PC-9 (cell line): ENCODE measurements around the gene PSRC1. TPM values are rescaled to one million over a fixed set of nuclear protein-coding genes. Genes with fewer than 3 reads are reported as not detected.

ENCODE experiments used
- BruUV-seq: library from RNA; stranded (reverse); fragments of 400-500 nt; replicated peaks from 2 replicates; lab custom pipeline; 2021; lab: Mats Ljungman, UMichigan
- CTCF ChIA-PET: fragments of 300-600 bp; sonication (Branson Sonifier 250); formaldehyde crosslinking; loops from one replicate; lab custom pipeline; 2022; ENCODE audit warnings: antibody characterized with exemption; lab: Charles Lee
- POLR2A ChIA-PET: fragments of 300-600 bp; sonication (Branson Sonifier 250); formaldehyde crosslinking; loops from one replicate; lab custom pipeline; 2022; ENCODE audit warnings: antibody characterized with exemption; ENCODE audit not compliant: unreplicated experiment; lab: Charles Lee
- DNase-seq, 2 experiments: peaks; one replicate each; pipeline versions ENCODE4 v3.0.0 to v3.0.0-alpha.2; 2015 to 2022; ENCODE audit warnings: mixed read lengths in 1 of 2
- H2AFZ ChIP-seq: fragments of 200-600 bp; sonication (generic); 2 replicates; pipeline ENCODE4 v1.8.1; 2017; ENCODE audit warnings: antibody characterized with exemption
- H3F3A ChIP-seq: fragments of 200-600 bp; sonication (generic); 2 replicates; pipeline ENCODE4 v1.8.1; 2017; ENCODE audit warnings: antibody characterized with exemption, mild to moderate bottlenecking, low read depth; ENCODE audit not compliant: insufficient read depth
- H3K27ac ChIP-seq: fragments of 200-600 bp; sonication (generic); 2 replicates; pipeline ENCODE4 v1.6.1; 2016; ENCODE audit warnings: mixed run types
- H3K27me3 ChIP-seq: fragments of 200-600 bp; sonication (generic); 2 replicates; pipeline ENCODE4 v1.6.1; 2016; ENCODE audit warnings: low read depth, mixed run types; ENCODE audit not compliant: insufficient read depth
- H3K36me3 ChIP-seq: fragments of 200-600 bp; sonication (generic); 2 replicates; pipeline ENCODE4 v1.6.1; 2016; ENCODE audit warnings: low read depth, mixed run types
- H3K4me1 ChIP-seq: fragments of 200-600 bp; sonication (generic); replicated peaks from 2 replicates; pipeline ENCODE4 v1.6.1; 2016; ENCODE audit warnings: mixed run types; ENCODE audit not compliant: insufficient read depth
- H3K4me2 ChIP-seq: fragments of 200-600 bp; sonication (generic); 2 replicates; pipeline ENCODE4 v1.6.1; 2017; ENCODE audit warnings: mixed run types
- H3K4me3 ChIP-seq: fragments of 200-600 bp; sonication (generic); 2 replicates; pipeline ENCODE4 v1.6.1; 2016; ENCODE audit warnings: mixed run types
- H3K79me2 ChIP-seq: fragments of 200-600 bp; sonication (generic); 2 replicates; pipeline ENCODE4 v1.6.1; 2017; ENCODE audit warnings: low read depth, mixed run types
- H3K9me2 ChIP-seq: fragments of 200-600 bp; sonication (generic); 2 replicates; pipeline ENCODE4 v1.8.1; 2017; ENCODE audit warnings: mild to moderate bottlenecking; ENCODE audit not compliant: insufficient read depth
- H3K9me3 ChIP-seq: fragments of 200-600 bp; sonication (generic); 2 replicates; pipeline ENCODE4 v1.8.1; 2016; ENCODE audit warnings: low read depth; ENCODE audit not compliant: insufficient read depth
- H4K20me1 ChIP-seq: fragments of 200-600 bp; sonication (generic); 2 replicates; pipeline ENCODE4 v1.8.1; 2017; ENCODE audit not compliant: insufficient read depth
- CTCF ChIP-seq: fragments of 200-600 bp; sonication (generic); conservative IDR thresholded peaks from 2 replicates; pipeline ENCODE4 v1.6.1; 2017; ENCODE audit warnings: mixed run types, antibody characterized with exemption, mild to moderate bottlenecking, moderate library complexity
- EZH2 ChIP-seq: fragments of 200-600 bp; sonication (generic); IDR thresholded peaks from 2 replicates; pipeline ENCODE4 v1.8.0; 2017; ENCODE audit warnings: antibody characterized with exemption, low read depth
- intact Hi-C: fragments of 100-400 bp; cut with micrococcal nuclease; formaldehyde crosslinking; loops from one replicate; pipeline ENCODE4 v1.10.0; 2022; ENCODE audit not compliant: unreplicated experiment
- total RNA-seq: library from RNA; stranded (reverse); gene quantifications from 2 replicates; pipeline ENCODE4 v1.2.3, GENCODE V29; 2021

PSRC1 gene
- total RNA-seq, 1 experiment from 2014 or later: 26.4 TPM

DNA sequence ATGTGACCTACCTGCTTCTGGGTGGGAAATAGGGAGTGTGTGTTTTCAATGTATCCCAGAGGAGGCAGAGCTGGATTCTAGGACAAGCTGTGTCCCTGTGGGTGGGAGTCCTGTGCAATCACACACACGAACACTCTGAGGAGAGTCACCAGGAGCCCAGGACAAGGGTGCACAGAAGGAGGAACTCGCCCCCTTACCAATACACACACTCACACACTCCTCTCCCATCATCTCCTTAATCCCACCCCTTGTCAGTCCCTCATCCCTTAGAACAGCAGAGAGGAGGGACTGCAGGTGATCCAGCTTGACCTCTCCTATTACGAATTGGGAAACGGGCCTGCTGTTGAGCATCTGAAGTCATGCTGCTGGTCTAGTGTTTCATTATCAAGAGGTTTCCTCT lies 32.3 kb upstream of the PSRC1 start:
- no peak for DNase-seq
- Histone ChIP-seq H3K27ac (no peak overlapping the region), H3K36me3 (no peaks in the 10 kb centered on the region), H3K4me3 (no peak overlapping the region), H4K20me1 (no peaks in the 10 kb centered on the region), H3K4me2 (no peak overlapping the region), H3K4me1 (no peaks in the 10 kb centered on the region), H3F3A (no peaks in the 10 kb centered on the region), H3K9me3 (no peaks in the 10 kb centered on the region), H2AFZ (no peak overlapping the region), H3K27me3 (no peaks in the 10 kb centered on the region), H3K79me2 (no peaks in the 10 kb centered on the region), H3K9me2 (no peaks in the 10 kb centered on the region)
- POLR2A ChIA-PET: no interaction called here
- TF ChIP-seq CTCF (no peak), EZH2 (no peak)
- CTCF ChIA-PET: no interaction called here
- intact Hi-C loops: no loop called here
- BruUV-seq: no TSS peak

DNA sequence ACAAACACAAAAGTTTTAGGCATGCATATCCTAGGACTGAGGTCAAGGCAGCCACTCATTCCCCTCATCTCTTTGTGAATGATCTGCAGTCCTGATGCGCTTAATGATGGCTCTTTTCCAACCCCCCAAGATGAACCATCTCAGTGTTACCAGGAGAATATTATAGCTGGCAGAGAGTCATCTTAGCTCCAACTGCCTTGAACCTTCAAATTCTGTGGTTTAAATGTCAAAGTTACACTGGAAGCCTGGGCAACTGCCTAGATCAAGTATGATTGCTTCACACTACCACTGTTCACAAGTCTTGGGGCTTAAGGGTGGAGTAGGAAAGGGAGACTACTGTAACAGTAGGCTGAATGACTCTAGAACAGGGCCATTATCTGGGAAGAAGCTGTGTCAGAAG lies 31.9 kb upstream of the PSRC1 start:
- no peak for TF ChIP-seq EZH2
- TF ChIP-seq CTCF: no peak
- Histone ChIP-seq H3F3A (no peaks in the 10 kb centered on the region), H3K9me2 (no peaks in the 10 kb centered on the region), H3K4me1 (no peaks in the 10 kb centered on the region), H3K4me2 (no peak overlapping the region), H3K27me3 (no peaks in the 10 kb centered on the region), H3K36me3 (no peaks in the 10 kb centered on the region), H3K9me3 (no peaks in the 10 kb centered on the region), H3K79me2 (no peaks in the 10 kb centered on the region), H3K4me3 (no peak overlapping the region), H2AFZ (no peak overlapping the region), H4K20me1 (no peaks in the 10 kb centered on the region), H3K27ac (no peak overlapping the region)
- DNase-seq: no peak
- ChIA-PET CTCF (no interaction called here), POLR2A (no interaction called here)
- BruUV-seq: no TSS peak
- intact Hi-C loops: no loop called here

DNA sequence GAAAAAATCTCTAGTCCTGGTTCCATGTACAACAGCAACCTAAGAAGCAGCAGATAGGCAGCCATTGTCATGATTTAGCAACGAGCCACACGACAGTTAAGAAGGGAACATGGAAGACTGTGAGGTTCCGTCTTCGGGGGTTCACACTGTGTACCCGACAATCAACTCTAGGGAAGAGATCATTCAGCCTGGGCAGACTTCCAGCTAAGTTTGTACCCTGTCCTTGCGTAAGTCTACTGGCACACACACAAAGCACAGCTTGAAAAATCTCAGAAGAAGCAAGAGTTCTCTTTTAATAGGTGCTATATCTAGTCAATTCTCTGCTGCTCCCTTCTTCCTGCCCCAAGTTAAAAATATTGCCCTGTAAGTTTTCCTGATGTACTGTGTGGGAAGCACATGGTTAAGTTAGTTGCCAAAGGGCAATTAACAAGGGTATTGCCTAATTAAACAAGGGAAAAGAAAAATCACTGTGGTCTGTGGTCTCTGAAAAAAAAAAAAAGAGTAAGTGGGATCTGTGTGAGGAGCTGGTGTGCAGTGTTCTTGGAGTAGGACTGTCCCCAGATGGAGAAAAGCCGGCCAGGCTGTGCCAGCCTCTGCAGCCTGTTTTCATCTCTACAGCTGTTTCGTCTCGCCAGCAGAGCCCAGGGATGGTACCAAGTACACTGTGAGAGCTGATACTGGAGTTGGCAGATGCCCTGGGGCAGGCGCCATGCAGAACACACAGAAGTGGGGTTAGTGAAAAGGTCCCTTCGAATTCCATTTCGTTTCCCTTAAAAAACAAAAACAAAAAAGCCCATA lies 30.2 kb upstream of the PSRC1 start:
- intact Hi-C loops: no loop called here
- Histone ChIP-seq H3K9me3 (no peaks in the 10 kb centered on the region), H3K4me2 (no peak overlapping the region), H3K27ac (no peak overlapping the region), H3K4me1 (no peaks in the 10 kb centered on the region), H3K27me3 (no peaks in the 10 kb centered on the region), H3F3A (no peaks in the 10 kb centered on the region; the same call in 1 of the 2 replicates), H3K36me3 (no peaks in the 10 kb centered on the region), H3K9me2 (no peaks in the 10 kb centered on the region), H3K79me2 (no peaks in the 10 kb centered on the region), H2AFZ (no peak overlapping the region), H3K4me3 (no peak overlapping the region), H4K20me1 (no peaks in the 10 kb centered on the region)
- DNase-seq: no peak
- POLR2A ChIA-PET: no interaction called here
- no TSS peak for BruUV-seq
- no peak for TF ChIP-seq CTCF
- no peak for TF ChIP-seq EZH2
- CTCF ChIA-PET: interaction anchor here (0.7 kb wide), 1 partner anchor 158 kb away, joined by 12 read pairs; no protein-coding TSS in a partner anchor
